Caco-2 (cell line): ENCODE measurements around the gene INSM2. TPM values are rescaled to one million over a fixed set of nuclear protein-coding genes. Genes with fewer than 3 reads are reported as not detected.
A peak's percentile ranks its signal among the peaks of the same experiment; 100 is the strongest.

Source experiments
- Bru-seq: library from RNA; stranded (reverse); fragments of 400-500 nt; gene quantifications from one replicate; lab custom pipeline; 2021; lab: Mats Ljungman, UMichigan
- BruChase-seq, 2 experiments: library from RNA; stranded (reverse); fragments of 400-500 nt; gene quantifications; one replicate each; lab custom pipeline; 2021; lab: Mats Ljungman, UMichigan
- BruUV-seq: library from RNA; stranded (reverse); fragments of 400-500 nt; replicated peaks from 2 replicates; lab custom pipeline; 2021; lab: Mats Ljungman, UMichigan
- CTCF ChIA-PET: fragments of 300-600 bp; sonication (Branson Sonifier 250); formaldehyde crosslinking; loops from one replicate; lab custom pipeline; 2022; ENCODE audit warnings: antibody characterized with exemption; lab: Charles Lee
- POLR2A ChIA-PET: fragments of 300-600 bp; sonication (Branson Sonifier 250); formaldehyde crosslinking; loops from one replicate; lab custom pipeline; 2022; ENCODE audit warnings: antibody characterized with exemption; lab: Charles Lee
- DNase-seq, 2 experiments: peaks; one replicate each; pipeline versions ENCODE4 v3.0.0 to v3.0.0-alpha.2; 2020 to 2022
- H3K27me3 ChIP-seq: replicated peaks from 2 replicates; pipeline ENCODE4 v1.6.0; 2011; ENCODE audit warnings: low read length; ENCODE audit not compliant: control insufficient read depth, insufficient read depth
- H3K36me3 ChIP-seq: 2 replicates; pipeline ENCODE4 v1.5.1; 2011; ENCODE audit warnings: low read length; ENCODE audit not compliant: control insufficient read depth, insufficient read depth
- H3K4me1 ChIP-seq: fragments of 250-450 bp; sonication (Bioruptor Pico); 2 replicates; pipeline ENCODE4 v1.5.1; 2020; ENCODE audit warnings: mild to moderate bottlenecking
- H3K4me3 ChIP-seq: 2 replicates; pipeline ENCODE4 v1.5.1; 2011; ENCODE audit warnings: low read depth, mild to moderate bottlenecking, control low read depth, low read length
- H3K9me3 ChIP-seq: fragments of 250-450 bp; sonication (Bioruptor Pico); 2 replicates; pipeline ENCODE4 v1.5.1; 2020; ENCODE audit warnings: mild to moderate bottlenecking, moderate library complexity
- H3K27ac Mint-ChIP-seq: one replicate; pipeline ENCODE4 v1.8.0; 2022; ENCODE audit warnings: mixed read lengths; ENCODE audit not compliant: unreplicated experiment
- H3K27me3 Mint-ChIP-seq: one replicate; pipeline ENCODE4 v1.8.0; 2022; ENCODE audit warnings: mixed read lengths; ENCODE audit not compliant: insufficient read depth, unreplicated experiment
- H3K36me3 Mint-ChIP-seq: one replicate; pipeline ENCODE4 v1.8.0; 2022; ENCODE audit warnings: mild to moderate bottlenecking, mixed read lengths; ENCODE audit not compliant: insufficient read depth, unreplicated experiment
- H3K4me1 Mint-ChIP-seq: one replicate; pipeline ENCODE4 v1.8.0; 2022; ENCODE audit warnings: low read depth, mixed read lengths; ENCODE audit not compliant: unreplicated experiment
- H3K4me3 Mint-ChIP-seq: one replicate; pipeline ENCODE4 v1.8.0; 2022; ENCODE audit warnings: mild to moderate bottlenecking, moderate library complexity, mixed read lengths; ENCODE audit not compliant: unreplicated experiment
- H3K9me3 Mint-ChIP-seq: one replicate; pipeline ENCODE4 v1.8.0; 2022; ENCODE audit warnings: mixed read lengths; ENCODE audit not compliant: unreplicated experiment
- CTCF ChIP-seq, 2 experiments: fragments of 200-600 bp in 1 of 2; IDR thresholded peaks; 1 replicate in 1 of 2; 2 replicates in 1 of 2; pipeline versions ENCODE4 v1.5.1 to v1.8.0; 2011 to 2022; ENCODE audit warnings: antibody characterized with exemption in 1 of 2, control low read depth in 1 of 2, inconsistent platforms in 1 of 2, low read depth in 1 of 2, low read length in 1 of 2, mild to moderate bottlenecking in 1 of 2, moderate library complexity in 1 of 2; ENCODE audit not compliant: insufficient read depth in 1 of 2, severe bottlenecking in 1 of 2, unreplicated experiment in 1 of 2
- intact Hi-C: fragments of 100-400 bp; cut with micrococcal nuclease; formaldehyde crosslinking; loops from one replicate; pipeline ENCODE4 v1.10.0; 2022; ENCODE audit not compliant: unreplicated experiment
- long read RNA-seq: library from polyadenylated mRNA; stranded (forward); transcript quantifications from one replicate; pipeline ENCODE4 v2.0.0, GENCODE V29; 2022
- total RNA-seq: library from RNA; stranded (reverse); gene quantifications from 2 replicates; pipeline ENCODE4 v1.2.3, GENCODE V29; 2022

Gene INSM2
- total RNA-seq (0.14 TPM in 1 of 2 replicates, not detected in the other), Bru-seq, nascent RNA (not detected), BruChase-seq, experiment 1, labeled RNA remaining after a 2-hour chase (percentile 15 among the genes with signal in this experiment), BruChase-seq, experiment 2, labeled RNA remaining after a 6-hour chase (percentile 26 among the genes with signal in this experiment)
- long read RNA-seq: 0 reads

- TF ChIP-seq CTCF (IDR thresholded peaks at IDR 0.05; ENCODE audit: insufficient read depth in 1 of 2, low read depth in 1 of 2, low read length in 1 of 2, severe bottlenecking in 1 of 2, unreplicated experiment in 1 of 2): peak in 1 of 2 experiments; percentile 2
- Histone ChIP-seq H3K4me3 (peak within 1 kb of the TSS; percentile 62), H3K9me3 (no peaks in the 10 kb centered on the region), H3K4me1 (peaks cover 12% of the 10 kb centered on the region), H3K36me3 (no peaks in the 10 kb centered on the region), H3K27me3 (no peaks in the 10 kb centered on the region; the same call in 1 of the 2 replicates)
- intact Hi-C loops: loop anchor here (1.0 to 5.0 kb wide), 3 partner anchors 95 to 279 kb away; no protein-coding TSS in a partner anchor
- ChIA-PET CTCF (interaction anchor here (0.7 to 1.8 kb wide), 6 partner anchors 95 to 289 kb away, joined by 3 to 14 read pairs (median 5); no protein-coding TSS in a partner anchor), POLR2A (interaction anchor here (0.7 to 0.8 kb wide), 2 partner anchors 130 to 292 kb away, joined by 3 to 4 read pairs; partner anchors contain the start of gene BRMS1L)
- H3K36me3 Mint-ChIP-seq: no peaks in the 10 kb centered on the region
- H3K9me3 Mint-ChIP-seq: no peaks in the 10 kb centered on the region
- DNase-seq: peak; percentile 87 to 93
- peak within 1 kb of the TSS; percentile 88 for H3K4me3 Mint-ChIP-seq
- BruUV-seq: no TSS peak
- H3K27me3 Mint-ChIP-seq: peaks cover 26% of the 10 kb centered on the region
- H3K4me1 Mint-ChIP-seq: peaks cover 7% of the 10 kb centered on the region
- no peak within 1 kb of the TSS for H3K27ac Mint-ChIP-seq
Observed at GRCh38 chr14:35533357-35534207, at the start of gene INSM2. Gene INSM2 (plus strand): TSS chr14:35534164. CDS start chr14:35534253, 89 bp downstream.

DNA sequence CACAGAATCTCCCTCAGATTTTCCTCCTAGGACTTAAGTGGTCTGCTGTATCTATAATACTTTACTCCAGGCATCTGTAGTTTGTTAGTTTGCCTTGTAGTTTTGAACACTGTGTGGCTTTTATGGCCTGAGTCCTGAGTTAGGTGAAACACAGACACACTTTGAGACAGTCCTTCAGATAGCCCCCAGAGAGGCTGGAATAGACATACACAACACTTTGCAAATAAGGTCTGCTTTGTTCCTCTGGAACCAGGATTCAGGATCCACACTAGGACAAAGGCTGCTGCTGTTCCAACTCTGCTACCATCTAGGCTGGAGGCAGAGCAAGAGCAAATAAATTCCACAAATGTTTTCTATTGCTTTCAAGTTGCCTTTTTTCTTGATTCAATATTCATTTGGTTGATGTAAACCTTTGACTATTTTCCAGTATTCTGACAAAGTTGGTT is 41.4 kb upstream of the INSM2 start:
- intact Hi-C loops: no loop called here
- ChIA-PET CTCF (no interaction called here), POLR2A (no interaction called here)
- no peak overlapping the region for H3K27ac Mint-ChIP-seq
- Histone ChIP-seq H3K4me3 (no peak overlapping the region), H3K27me3 (no peaks in the 10 kb centered on the region), H3K36me3 (no peaks in the 10 kb centered on the region), H3K9me3 (no peaks in the 10 kb centered on the region), H3K4me1 (no peaks in the 10 kb centered on the region)
- no peak overlapping the region for H3K4me3 Mint-ChIP-seq
- no peak for DNase-seq
- no peaks in the 10 kb centered on the region for H3K36me3 Mint-ChIP-seq
- no peaks in the 10 kb centered on the region for H3K27me3 Mint-ChIP-seq
- H3K4me1 Mint-ChIP-seq: no peaks in the 10 kb centered on the region
- BruUV-seq: no TSS peak
- peaks cover 10% of the 10 kb centered on the region for H3K9me3 Mint-ChIP-seq
- TF ChIP-seq CTCF (IDR thresholded peaks at IDR 0.05; ENCODE audit: insufficient read depth in 1 of 2, low read depth in 1 of 2, low read length in 1 of 2, severe bottlenecking in 1 of 2, unreplicated experiment in 1 of 2): no peak

GRCh38 chr14:35495278-35495677 is 38.7 kb upstream of the INSM2 start:
- ChIA-PET CTCF (no interaction called here), POLR2A (no interaction called here)
- TF ChIP-seq CTCF (IDR thresholded peaks at IDR 0.05; ENCODE audit: insufficient read depth in 1 of 2, low read depth in 1 of 2, low read length in 1 of 2, severe bottlenecking in 1 of 2, unreplicated experiment in 1 of 2): no peak
- Mint-ChIP-seq H3K4me3 (no peak overlapping the region), H3K4me1 (no peaks in the 10 kb centered on the region), H3K27ac (no peak overlapping the region), H3K9me3 (peaks cover 10% of the 10 kb centered on the region), H3K27me3 (no peaks in the 10 kb centered on the region), H3K36me3 (no peaks in the 10 kb centered on the region)
- no peaks in the 10 kb centered on the region for H3K36me3 ChIP-seq
- no peaks in the 10 kb centered on the region for H3K4me1 ChIP-seq
- no peaks in the 10 kb centered on the region for H3K9me3 ChIP-seq
- H3K27me3 ChIP-seq: no peaks in the 10 kb centered on the region
- DNase-seq: no peak
- BruUV-seq: no TSS peak
- no peak overlapping the region for H3K4me3 ChIP-seq
- intact Hi-C loops: no loop called here
